GM23248 (cell line): ENCODE data around the gene AQP2. TPM values are rescaled to one million over a fixed set of nuclear protein-coding genes. Genes with fewer than 3 reads are reported as not detected.

Experiments used
- DNase-seq: peaks from one replicate; pipeline ENCODE4 v3.0.0-alpha.2; 2015
- H2AFZ ChIP-seq: fragments of 200-600 bp; sonication (generic); 2 replicates; pipeline ENCODE4 v1.6.1; 2016; ENCODE audit warnings: antibody characterized with exemption
- H3F3A ChIP-seq: fragments of 200-600 bp; sonication (generic); 2 replicates; pipeline ENCODE4 v1.6.1; 2016; ENCODE audit warnings: mild to moderate bottlenecking, antibody characterized with exemption, mixed run types; ENCODE audit not compliant: insufficient read depth
- H3K27ac ChIP-seq: fragments of 200-600 bp; sonication (generic); 2 replicates; pipeline ENCODE4 v1.5.1; 2016; ENCODE audit warnings: mild to moderate bottlenecking
- H3K27me3 ChIP-seq: fragments of 200-600 bp; sonication (generic); replicated peaks from 2 replicates; pipeline ENCODE4 v1.6.1; 2016; ENCODE audit warnings: mild to moderate bottlenecking; ENCODE audit not compliant: insufficient read depth
- H3K36me3 ChIP-seq: fragments of 200-600 bp; sonication (generic); 2 replicates; pipeline ENCODE4 v1.6.1; 2016; ENCODE audit warnings: low read depth, mild to moderate bottlenecking
- H3K4me1 ChIP-seq: fragments of 200-600 bp; sonication (generic); 2 replicates; pipeline ENCODE4 v1.6.1; 2016; ENCODE audit warnings: mild to moderate bottlenecking; ENCODE audit not compliant: insufficient read depth
- H3K4me2 ChIP-seq: fragments of 200-600 bp; sonication (generic); one replicate; pipeline ENCODE4 v1.6.1; 2016; ENCODE audit warnings: mild to moderate bottlenecking; ENCODE audit not compliant: unreplicated experiment
- H3K4me3 ChIP-seq: fragments of 200-600 bp; sonication (generic); 2 replicates; pipeline ENCODE4 v1.5.1; 2016; ENCODE audit warnings: mild to moderate bottlenecking
- H3K79me2 ChIP-seq: fragments of 200-600 bp; sonication (generic); 2 replicates; pipeline ENCODE4 v1.6.1; 2016; ENCODE audit warnings: mild to moderate bottlenecking; ENCODE audit not compliant: insufficient read depth
- H3K9ac ChIP-seq: fragments of 200-600 bp; sonication (generic); 2 replicates; pipeline ENCODE4 v1.6.1; 2016; ENCODE audit warnings: mild to moderate bottlenecking
- H3K9me2 ChIP-seq: fragments of 200-600 bp; sonication (generic); 2 replicates; pipeline ENCODE4 v1.6.1; 2016; ENCODE audit warnings: mixed run types, mild to moderate bottlenecking, moderate library complexity; ENCODE audit not compliant: insufficient read depth
- H3K9me3 ChIP-seq: fragments of 200-600 bp; sonication (generic); one replicate; pipeline ENCODE4 v1.6.1; 2017; ENCODE audit warnings: low read depth
- H4K20me1 ChIP-seq: fragments of 200-600 bp; sonication (generic); 2 replicates; pipeline ENCODE4 v1.6.0; 2016; ENCODE audit not compliant: insufficient read depth
- EZH2 ChIP-seq: fragments of 200-600 bp; sonication (generic); IDR thresholded peaks from 2 replicates; pipeline ENCODE4 v1.6.1; 2018; ENCODE audit warnings: antibody characterized with exemption, mild to moderate bottlenecking; ENCODE audit not compliant: insufficient read depth, poor library complexity, severe bottlenecking
- EZH2phosphoT487 ChIP-seq: fragments of 200-600 bp; sonication (generic); IDR thresholded peaks from 2 replicates; pipeline ENCODE4 v1.6.1; 2018; ENCODE audit warnings: antibody characterized with exemption, moderate library complexity, mild to moderate bottlenecking, low read depth; ENCODE audit not compliant: insufficient read depth
- WGBS, 2 experiments: methylation state at CpG; one replicate each; pipeline ENCODE4 v1.1.6; 2015 to 2017; ENCODE audit warnings: low lambda C conversion rate in 2 of 2, low coverage in 1 of 2; ENCODE audit errors: missing lambda C conversion rate in 2 of 2; 5-methylcytosine and 5-hydroxymethylcytosine counted together
- in situ Hi-C: fragments of 300-500 bp; cut with MboI; formaldehyde crosslinking; loops from 2 replicates; pipeline ENCODE4 v1.15.0; 2020
- polyA plus RNA-seq: library from polyadenylated mRNA; unstranded; fragments of >200 nt; fragmentation: Nextera tagmentation; extraction: Ambion mirVana; gene quantifications from 2 replicates; pipeline ENCODE4 v1.2.1, GENCODE V29; 2016
- total RNA-seq: library from RNA; depleted of rRNA; stranded (reverse); fragments of >200 nt; shearing (Covaris generic); gene quantifications from 2 replicates; pipeline ENCODE4 v1.2.3, GENCODE V29; 2014

AQP2 gene
- total and polyA plus RNA-seq, 2 experiments from 2014 or later: not detected

DNA sequence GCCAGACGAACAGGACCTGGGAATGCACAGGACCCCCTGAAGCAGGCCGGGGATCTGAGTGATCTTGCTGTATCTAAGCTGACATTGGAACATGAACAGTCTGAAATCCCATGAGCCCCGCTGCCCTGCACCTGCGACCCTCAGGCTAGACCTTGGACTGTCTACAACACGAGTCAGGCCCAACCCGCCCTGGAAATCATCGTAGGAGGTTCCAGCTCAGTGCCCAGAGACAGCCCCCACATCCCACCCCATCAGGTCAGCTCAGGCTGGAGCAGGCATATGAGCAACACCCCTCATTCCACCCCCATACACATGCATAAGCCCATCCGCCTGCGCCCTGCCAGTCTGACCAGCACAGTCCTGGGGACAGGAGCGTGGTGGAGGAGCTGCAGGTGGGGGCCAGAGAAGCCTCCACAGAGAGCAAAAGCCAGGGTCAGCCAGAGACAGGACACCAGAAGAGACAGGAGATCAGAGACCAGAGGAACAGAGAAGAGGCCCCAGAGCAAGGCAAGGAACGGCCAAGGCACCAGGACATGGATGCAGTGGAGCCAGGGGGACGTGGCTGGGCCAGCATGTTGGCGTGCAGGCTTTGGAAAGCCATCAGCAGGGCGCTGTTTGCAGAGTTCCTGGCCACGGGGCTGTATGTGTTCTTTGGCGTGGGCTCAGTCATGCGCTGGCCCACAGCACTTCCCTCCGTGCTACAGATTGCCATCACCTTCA, 22.3 kb downstream of the AQP2 start, which contains the start of gene AQP6:
TSS of gene AQP6 (plus strand) at position 307 of the 720 bp plus-strand sequence. CDS start at position 534, 227 bp downstream.
- Histone ChIP-seq H3K9me3 (no peaks in the 10 kb centered on the region), H3K36me3 (no peaks in the 10 kb centered on the region), H3K9me2 (no peaks in the 10 kb centered on the region), H3K27ac (no peak within 1 kb of the TSS), H3K27me3 (peaks cover 15% of the 10 kb centered on the region), H3K4me3 (no peak within 1 kb of the TSS), H3K4me1 (no peaks in the 10 kb centered on the region), H2AFZ (no peak within 1 kb of the TSS), H3K4me2 (no peak within 1 kb of the TSS), H3K79me2 (no peaks in the 10 kb centered on the region), H3K9ac (no peak within 1 kb of the TSS), H4K20me1 (no peaks in the 10 kb centered on the region), H3F3A (no peaks in the 10 kb centered on the region)
- WGBS, 2 experiments: 81 to 85% methylated on average over 18 of the region's 18 CpGs
- in situ Hi-C loops: no loop called here
- DNase-seq: no peak
- no peak for TF ChIP-seq EZH2phosphoT487
- TF ChIP-seq EZH2: no peak

- Histone ChIP-seq H3K4me3 (no peak overlapping the region), H2AFZ (no peak overlapping the region), H3K27me3 (peaks cover 12% of the 10 kb centered on the region), H3K27ac (no peak overlapping the region), H3F3A (no peaks in the 10 kb centered on the region), H3K9me3 (no peaks in the 10 kb centered on the region), H4K20me1 (no peaks in the 10 kb centered on the region), H3K4me1 (no peaks in the 10 kb centered on the region), H3K9ac (no peak overlapping the region), H3K4me2 (no peak overlapping the region), H3K9me2 (no peaks in the 10 kb centered on the region), H3K79me2 (no peaks in the 10 kb centered on the region), H3K36me3 (no peaks in the 10 kb centered on the region)
- 88% methylated on average over 19 of the region's 19 CpGs for WGBS, 2 experiments
- no peak for TF ChIP-seq EZH2
- TF ChIP-seq EZH2phosphoT487: no peak
- in situ Hi-C loops: no loop called here
- no peak for DNase-seq
Measured at GRCh38 chr12:49973361-49973830, 22.9 kb downstream of the AQP2 start.

GRCh38 chr12:49974231-49974675, 23.7 kb downstream of the AQP2 start:
- peak; percentile 45 for DNase-seq
- Histone ChIP-seq H3K4me3 (no peak overlapping the region), H3K27ac (no peak overlapping the region), H3K9me3 (no peaks in the 10 kb centered on the region), H3K9me2 (no peaks in the 10 kb centered on the region), H3F3A (no peaks in the 10 kb centered on the region), H3K36me3 (no peaks in the 10 kb centered on the region), H4K20me1 (no peaks in the 10 kb centered on the region), H3K4me1 (no peaks in the 10 kb centered on the region), H2AFZ (no peak overlapping the region), H3K79me2 (no peaks in the 10 kb centered on the region), H3K9ac (no peak overlapping the region), H3K27me3 (peaks cover 9% of the 10 kb centered on the region), H3K4me2 (no peak overlapping the region)
- in situ Hi-C loops: no loop called here
- WGBS, 2 experiments: 89 to 91% methylated on average over 15 of the region's 15 CpGs
- TF ChIP-seq EZH2: no peak
- no peak for TF ChIP-seq EZH2phosphoT487

GRCh38 chr12:49974677-49975317, 24.3 kb downstream of the AQP2 start:
- H3K4me1 ChIP-seq: no peaks in the 10 kb centered on the region
- H3K9ac ChIP-seq: no peak overlapping the region
- H3K27me3 ChIP-seq: peaks cover 9% of the 10 kb centered on the region
- no peaks in the 10 kb centered on the region for H3K36me3 ChIP-seq
- H4K20me1 ChIP-seq: no peaks in the 10 kb centered on the region
- H3F3A ChIP-seq: no peaks in the 10 kb centered on the region
- H3K9me3 ChIP-seq: no peaks in the 10 kb centered on the region
- H3K4me3 ChIP-seq: no peak overlapping the region
- no peaks in the 10 kb centered on the region for H3K79me2 ChIP-seq
- H2AFZ ChIP-seq: no peak overlapping the region
- no peak overlapping the region for H3K27ac ChIP-seq
- TF ChIP-seq EZH2: no peak
- TF ChIP-seq EZH2phosphoT487: no peak
- in situ Hi-C loops: no loop called here
- H3K4me2 ChIP-seq: no peak overlapping the region
- 48 to 62% methylated on average over 5 to 8 of the region's 8 CpGs for WGBS, 2 experiments
- no peak for DNase-seq
- no peaks in the 10 kb centered on the region for H3K9me2 ChIP-seq
